Measurements from ENCODE around the gene C6orf163.

The C6orf163 gene

DNA sequence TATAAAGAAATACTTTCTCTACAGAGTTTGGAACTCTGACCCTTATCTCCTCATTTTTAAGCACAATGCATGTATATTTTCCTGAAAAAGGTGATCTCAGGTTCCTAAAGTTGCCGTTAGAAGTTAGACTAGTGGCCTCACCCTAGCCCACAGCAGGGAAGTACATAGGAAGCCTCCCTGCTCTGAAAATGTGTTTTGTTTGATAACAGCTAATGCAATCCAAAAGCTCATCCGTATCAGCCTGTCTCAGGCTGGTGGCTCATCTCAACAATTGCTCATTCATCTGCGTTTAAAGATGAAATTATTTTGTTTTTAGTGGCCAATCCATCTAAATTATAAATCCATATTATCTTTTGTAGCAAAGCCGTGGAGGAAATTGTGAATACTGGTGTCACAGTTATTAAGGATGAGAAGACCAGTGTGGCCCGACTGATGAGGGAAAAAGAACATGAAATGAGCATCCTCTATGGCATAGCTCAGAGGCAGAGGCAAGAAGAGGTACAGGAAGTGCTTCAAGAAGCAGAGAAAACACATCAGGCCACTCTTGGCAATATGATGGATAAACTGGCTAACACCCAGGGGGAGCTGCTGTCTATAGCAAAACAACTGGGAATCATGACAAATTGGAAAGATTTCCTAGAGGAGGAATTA is 20.1 kb downstream of the C6orf163 start:
- TF ChIP-seq, protein P1, sequence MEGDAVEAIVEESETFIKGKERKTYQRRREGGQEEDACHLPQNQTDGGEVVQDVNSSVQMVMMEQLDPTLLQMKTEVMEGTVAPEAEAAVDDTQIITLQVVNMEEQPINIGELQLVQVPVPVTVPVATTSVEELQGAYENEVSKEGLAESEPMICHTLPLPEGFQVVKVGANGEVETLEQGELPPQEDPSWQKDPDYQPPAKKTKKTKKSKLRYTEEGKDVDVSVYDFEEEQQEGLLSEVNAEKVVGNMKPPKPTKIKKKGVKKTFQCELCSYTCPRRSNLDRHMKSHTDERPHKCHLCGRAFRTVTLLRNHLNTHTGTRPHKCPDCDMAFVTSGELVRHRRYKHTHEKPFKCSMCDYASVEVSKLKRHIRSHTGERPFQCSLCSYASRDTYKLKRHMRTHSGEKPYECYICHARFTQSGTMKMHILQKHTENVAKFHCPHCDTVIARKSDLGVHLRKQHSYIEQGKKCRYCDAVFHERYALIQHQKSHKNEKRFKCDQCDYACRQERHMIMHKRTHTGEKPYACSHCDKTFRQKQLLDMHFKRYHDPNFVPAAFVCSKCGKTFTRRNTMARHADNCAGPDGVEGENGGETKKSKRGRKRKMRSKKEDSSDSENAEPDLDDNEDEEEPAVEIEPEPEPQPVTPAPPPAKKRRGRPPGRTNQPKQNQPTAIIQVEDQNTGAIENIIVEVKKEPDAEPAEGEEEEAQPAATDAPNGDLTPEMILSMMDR (IDR thresholded peaks at IDR 0.05) = no peak

DNA sequence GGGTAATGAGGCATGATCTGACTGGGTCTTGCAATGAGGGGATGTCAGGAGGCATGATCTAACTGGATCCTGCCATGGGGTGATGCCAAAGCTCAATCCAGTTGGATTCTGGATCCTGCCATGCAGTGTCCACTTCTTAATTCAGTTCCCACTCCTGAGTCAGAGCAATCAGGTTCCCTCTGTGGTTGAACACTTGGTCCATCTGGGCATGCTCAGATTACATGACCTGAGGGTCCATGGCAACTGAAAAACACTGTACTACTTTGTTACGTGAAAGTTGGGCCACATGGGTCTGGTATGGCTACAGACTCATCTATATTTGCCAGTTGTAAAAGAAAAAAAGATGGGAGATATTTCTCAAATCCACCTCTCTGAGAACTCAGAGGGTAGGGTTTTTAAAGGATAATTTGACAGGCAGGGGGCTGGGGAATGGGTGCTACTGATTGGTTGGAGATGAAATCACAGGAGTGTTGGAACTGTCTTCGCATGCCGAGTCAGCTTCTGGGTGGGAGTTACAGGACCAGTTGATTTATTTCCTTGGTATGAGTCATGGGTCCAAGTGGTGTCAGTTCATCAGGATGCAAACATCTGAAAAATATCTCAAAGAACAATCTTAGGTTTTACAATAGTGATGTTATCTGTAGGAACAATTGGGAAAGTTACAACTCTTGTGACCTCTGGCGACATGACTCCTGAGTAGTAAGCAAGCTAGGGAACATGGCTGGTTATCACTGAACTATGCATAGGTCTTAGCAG is 21.6 kb downstream of the C6orf163 start:
- TF ChIP-seq, protein P1 (IDR thresholded peaks at IDR 0.05) = no peak

DNA sequence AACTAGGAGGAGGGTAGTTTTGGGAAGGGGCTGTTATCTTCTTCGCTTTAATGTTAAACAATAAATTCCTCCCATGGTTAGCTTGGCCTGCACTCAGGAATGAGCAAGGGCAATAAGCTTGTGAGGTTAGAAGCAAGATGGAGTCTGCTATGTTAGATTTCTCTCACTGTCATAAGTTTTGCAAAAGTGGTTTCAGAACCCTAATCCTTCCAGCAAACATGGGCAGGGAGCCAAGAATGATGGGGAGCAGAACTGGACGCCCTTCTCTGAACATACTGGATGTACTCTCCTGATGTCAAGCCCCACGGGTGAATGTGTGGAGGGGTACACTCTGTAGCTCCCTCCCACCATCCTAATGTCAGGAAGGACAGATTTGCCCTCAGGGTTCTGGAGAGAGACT is 22.3 kb downstream of the C6orf163 start:
- TF ChIP-seq, protein P1 (IDR thresholded peaks at IDR 0.05) = no peak

DNA sequence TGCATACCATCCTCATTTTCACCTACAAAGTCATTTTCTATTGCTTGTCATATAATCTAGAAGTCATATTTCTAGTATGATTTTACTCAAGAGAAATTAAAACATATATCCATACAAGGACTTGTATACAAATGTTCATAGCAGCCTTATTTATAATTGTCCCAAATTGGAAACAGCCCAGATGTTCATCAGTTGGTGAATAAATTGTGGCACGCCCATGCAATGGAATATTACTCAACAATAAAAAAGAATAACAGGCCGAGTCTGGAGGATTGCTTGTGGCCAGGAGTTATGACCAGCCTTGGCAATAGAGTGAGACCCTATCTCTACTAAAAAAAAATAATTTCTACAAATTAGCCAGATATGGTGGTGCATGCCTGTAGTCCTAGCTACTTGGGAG is 28.8 kb downstream of the C6orf163 start:
- TF ChIP-seq, protein P1 (IDR thresholded peaks at IDR 0.05) = no peak

DNA sequence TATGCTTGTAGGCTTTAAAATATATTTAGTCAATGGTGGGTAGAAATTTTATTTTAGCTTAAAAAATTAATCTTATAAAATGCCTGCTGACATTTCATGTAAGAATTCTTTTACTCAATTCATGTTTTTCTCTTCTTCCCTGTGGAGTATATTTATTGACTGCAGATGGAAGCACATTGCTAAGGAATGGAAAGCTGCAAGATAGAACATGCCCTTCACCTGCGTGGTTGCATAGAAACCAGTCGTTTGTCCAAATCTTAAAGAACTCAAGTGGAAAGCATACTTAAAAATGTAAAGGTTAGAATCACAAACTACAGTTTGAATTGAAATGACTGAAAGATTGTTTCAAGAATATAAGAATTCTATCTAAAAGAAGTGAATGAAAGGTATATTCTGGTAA is 30.7 kb downstream of the C6orf163 start:
- TF ChIP-seq, protein P1 (IDR thresholded peaks at IDR 0.05) = no peak

DNA sequence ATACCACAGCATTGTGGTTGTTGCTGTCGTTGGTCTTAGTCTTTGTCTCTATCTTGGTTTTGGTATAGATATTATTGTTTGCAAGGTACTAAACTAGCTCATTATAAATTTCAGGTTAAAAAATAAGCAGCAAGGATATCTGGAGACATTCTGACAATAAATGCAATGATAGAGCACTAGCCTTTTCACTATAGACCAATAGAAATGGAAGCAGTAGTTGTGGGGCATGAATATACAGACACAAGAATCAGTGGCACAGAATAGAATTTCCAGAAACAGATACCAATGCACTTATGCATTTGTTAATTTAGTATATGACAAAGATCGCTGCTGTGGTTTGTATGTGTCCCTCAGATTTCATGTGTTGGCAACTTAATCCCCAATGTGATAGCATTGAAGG is 32.0 kb downstream of the C6orf163 start:
- TF ChIP-seq, protein P1 (IDR thresholded peaks at IDR 0.05) = no peak

DNA sequence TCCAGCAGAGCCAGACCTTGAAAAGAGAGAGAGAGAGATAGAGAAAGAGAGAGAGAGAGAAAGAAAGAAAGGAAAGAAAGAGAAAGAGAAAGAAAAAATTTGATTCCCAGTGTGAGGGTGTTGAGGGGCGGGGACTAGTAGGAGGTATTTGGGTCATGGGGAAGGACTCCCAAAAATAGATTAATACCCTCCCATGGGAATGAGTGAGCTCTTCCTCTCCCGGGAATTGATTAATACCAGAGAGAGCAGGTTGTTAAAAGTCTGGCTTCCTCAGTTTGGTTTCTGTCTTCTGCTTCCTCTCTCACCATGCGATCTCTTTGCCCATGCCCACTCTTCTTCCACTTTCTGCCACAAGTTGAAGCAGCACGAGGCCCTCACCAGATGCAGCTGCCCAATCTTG is 34.3 kb downstream of the C6orf163 start:
- TF ChIP-seq, protein P1 (IDR thresholded peaks at IDR 0.05) = no peak

All from LNCAP (cell line).